Heart left ventricle (tissue), 16 donors: ENCODE results near the gene TRIM38. TPM values are rescaled to one million over a fixed set of nuclear protein-coding genes. Genes with fewer than 3 reads are reported as not detected.
A peak's percentile ranks its signal among the peaks of the same experiment; 100 is the strongest.

Experiments
- ATAC-seq, 4 donors: fragments of 200-7000 bp; cut with Tn5 transposase; one replicate each; pipeline ENCODE4 v1.9.1; 2020 to 2022; ENCODE audit warnings: moderate library complexity in 4 of 4, mild to moderate bottlenecking in 3 of 4, moderate number of reproducible peaks in 1 of 4
- DNase-seq, 5 donors: peaks; one replicate each; pipeline ENCODE4 v3.0.0-alpha.2; 2020
- H3K27ac ChIP-seq, 12 donors: fragments of 200-600 bp; sonication (generic) in 4 of 12; one replicate each; pipeline versions ENCODE4 v1.5.0 to v1.8.0; 2016 to 2022; ENCODE audit warnings: mild to moderate bottlenecking in 2 of 12
- H3K27me3 ChIP-seq, 9 donors: fragments of 200-600 bp; sonication (generic) in 2 of 9; one replicate each; pipeline versions ENCODE4 v1.5.1 to v1.8.0; 2016 to 2022; ENCODE audit warnings: mild to moderate bottlenecking in 3 of 9
- H3K36me3 ChIP-seq, 9 donors: fragments of 200-600 bp; sonication (generic) in 2 of 9; one replicate each; pipeline versions ENCODE4 v1.5.0 to v1.8.0; 2018 to 2022; ENCODE audit warnings: mild to moderate bottlenecking in 2 of 9
- H3K4me1 ChIP-seq, 12 donors: fragments of 200-600 bp; sonication (generic) in 4 of 12; one replicate each; pipeline versions ENCODE4 v1.5.0 to v1.8.0; 2016 to 2022; ENCODE audit warnings: mild to moderate bottlenecking in 3 of 12
- H3K4me3 ChIP-seq, 12 donors: fragments of 200-600 bp; sonication (generic) in 4 of 12; one replicate each; pipeline versions ENCODE4 v1.5.0 to v1.8.0; 2017 to 2022; ENCODE audit warnings: mild to moderate bottlenecking in 9 of 12, moderate library complexity in 4 of 12
- H3K9me3 ChIP-seq, 12 donors: fragments of 200-600 bp; sonication (generic) in 4 of 12; one replicate each; pipeline versions ENCODE4 v1.5.0 to v1.8.0; 2016 to 2022; ENCODE audit warnings: mild to moderate bottlenecking in 1 of 12
- CTCF ChIP-seq, 12 donors: fragments of 200-600 bp; sonication (generic) in 4 of 12; IDR thresholded peaks; one replicate each; pipeline versions ENCODE4 v1.5.0 to v1.8.0; 2018 to 2022; ENCODE audit warnings: antibody characterized with exemption in 12 of 12, mild to moderate bottlenecking in 5 of 12
- POLR2A ChIP-seq, 2 donors: fragments of 450-650 bp; IDR thresholded peaks; one replicate each; pipeline ENCODE4 v1.6.1; 2017; ENCODE audit warnings: antibody characterized with exemption in 2 of 2, mild to moderate bottlenecking in 2 of 2, moderate library complexity in 2 of 2
- WGBS, 4 donors: extraction: QIAGEN DNeasy Blood & Tissue Kit in 2 of 4; methylation state at CpG; one replicate each; pipeline versions ENCODE4 v1.1.5 to v1.1.7; 2013 to 2018; 5-methylcytosine and 5-hydroxymethylcytosine counted together
- intact Hi-C, 10 donors: fragments of 100-400 bp; cut with DNase I; formaldehyde crosslinking; loops; one replicate each; pipeline versions ENCODE4 v1.11.1 to v1.14.2; 2022
- polyA plus RNA-seq, 2 donors: library from polyadenylated mRNA; stranded (reverse); fragments of 200-250 nt; gene quantifications; one replicate each; pipeline ENCODE4 v1.2.3, GENCODE V29; 2013
- total RNA-seq, 9 donors: library from RNA; depleted of rRNA in 2 of 9; stranded (reverse); fragments of >200 nt in 2 of 9; fragmentation: NEBNext Ultra II Directional in 3 of 9; extraction: Animal tissue kit (Norgen Biotek cat#: 25700) in 3 of 9; gene quantifications; one replicate each; pipeline versions ENCODE4 v1.1.0 to v1.2.4, GENCODE V29; 2016 to 2023
- donor health status: ischemic (EF 13 %, LVEDD 7.1; RV severe dilation, severe dysfunction).
- donor health status: healthy with polysubstance abuse.
- donor health status: DM: no; HTN: yes; CAD: no.
- donor health status: DM: no; HTN: no; CAD: no.
- donor health status: ischemic (EF 25% LVEDD 6.9; RV normal size, moderate dysfunction).
- donor health status: ischemic (EF 25% LVEDD 5.7; RV mildly dilated, moderate dysfunction).
- donor health status: healthy.
- donor health status: DM: yes; HTN: yes; CAD: no.
- donor health status: ischemic (EF 35%, LVEDD 5.7; RV mildly dilated, moderate dysfunction).
- donor health status: nonischemic (EF 11% LVEDD 7.7; RV severe dilation, severe dysfunction).
- donor health status: DM: yes; HTN: yes; CAD: no.
- donor health status: PGD.
- donor health status: ischemic (EF 29% LVEDD 5.4; RV normal size, mild dysfunction).
- donor health status: nonischemic (EF 23%, LVEDD 6.1; RV moderate dilation, normal function).

The TRIM38 gene
- total and polyA plus RNA-seq, 11 donors = 1.5 to 8.4 (median 2.3) TPM

- Histone ChIP-seq H3K27ac (peak overlapping the region in 1 of 12 donors; percentile 4), H3K9me3 (peaks cover 0 to 13% (median 0%) of the 10 kb centered on the region in 12 donors), H3K27me3 (no peaks in the 10 kb centered on the region), H3K4me3 (no peak overlapping the region), H3K4me1 (peaks cover 0 to 23% (median 8%) of the 10 kb centered on the region in 12 donors), H3K36me3 (no peaks in the 10 kb centered on the region)
- WGBS, 4 donors = 78 to 88% (median 84%) methylated on average over 3 of the region's 3 CpGs
- intact Hi-C loops = no loop called here
- DNase-seq = no peak
- TF ChIP-seq CTCF (IDR thresholded peaks at IDR 0.05) (no peak), POLR2A (IDR thresholded peaks at IDR 0.05) (no peak)
- ATAC-seq = no peak
Observed at GRCh38 chr6:25958700-25959162, 3.9 kb upstream of the TRIM38 start.

- H3K4me3 ChIP-seq = no peak overlapping the region
- H3K4me1 ChIP-seq = peaks cover 0 to 36% (median 16%) of the 10 kb centered on the region in 12 donors
- intact Hi-C loops = loop anchor here in 1 of 10 donors (10.0 kb wide), 1 partner anchor 865 kb away; no protein-coding TSS in a partner anchor
- H3K36me3 ChIP-seq = peaks cover 0 to 8% (median 1%) of the 10 kb centered on the region in 9 donors
- TF ChIP-seq POLR2A (IDR thresholded peaks at IDR 0.05) = no peak
- no peak for TF ChIP-seq CTCF (IDR thresholded peaks at IDR 0.05)
- DNase-seq (no peak), ATAC-seq (no peak)
- H3K27ac ChIP-seq = no peak overlapping the region
- H3K9me3 ChIP-seq = peaks cover 0 to 13% (median 0%) of the 10 kb centered on the region in 12 donors
- H3K27me3 ChIP-seq = no peaks in the 10 kb centered on the region
- 43 to 56% (median 49%) methylated on average over 2 of the region's 2 CpGs for WGBS, 4 donors
Observed at GRCh38 chr6:25959890-25960536, 2.6 kb upstream of the TRIM38 start.

- no peak overlapping the region for H3K27ac ChIP-seq
- H3K27me3 ChIP-seq = no peaks in the 10 kb centered on the region
- no peak overlapping the region for H3K4me3 ChIP-seq
- peaks cover 0 to 43% (median 24%) of the 10 kb centered on the region in 12 donors for H3K4me1 ChIP-seq
- DNase-seq (no peak), ATAC-seq (no peak)
- H3K9me3 ChIP-seq = peaks cover 0 to 13% (median 0%) of the 10 kb centered on the region in 12 donors
- TF ChIP-seq POLR2A (IDR thresholded peaks at IDR 0.05) (no peak), CTCF (IDR thresholded peaks at IDR 0.05) (no peak)
- 86 to 94% (median 90%) methylated on average over 3 of the region's 3 CpGs for WGBS, 4 donors
- intact Hi-C loops = loop anchor here in 1 of 10 donors (10.0 kb wide), 1 partner anchor 866 kb away; no protein-coding TSS in a partner anchor
- H3K36me3 ChIP-seq = peaks cover 0 to 14% (median 7%) of the 10 kb centered on the region in 9 donors
Observed at GRCh38 chr6:25960734-25961133, 1.9 kb upstream of the TRIM38 start.

GRCh38 chr6:25961619-25962148 lies 918 bp upstream of the TRIM38 start:
- intact Hi-C loops = loop anchor here in 2 of 10 donors (1.0 to 10.0 kb wide), 2 partner anchors 31 to 867 kb away; no protein-coding TSS in a partner anchor
- DNase-seq = no peak
- Histone ChIP-seq H3K4me1 (peaks cover 0 to 52% (median 32%) of the 10 kb centered on the region in 12 donors), H3K4me3 (peak overlapping the region in 9 of 12 donors; percentile 55 to 93 (median 69)), H3K9me3 (peaks cover 0 to 13% (median 0%) of the 10 kb centered on the region in 12 donors), H3K27me3 (no peaks in the 10 kb centered on the region), H3K27ac (peak overlapping the region; percentile 74 to 99 (median 91)), H3K36me3 (peaks cover 0 to 24% (median 16%) of the 10 kb centered on the region in 9 donors)
- 63 to 71% (median 69%) methylated on average over 3 of the region's 3 CpGs for WGBS, 4 donors
- TF ChIP-seq POLR2A (IDR thresholded peaks at IDR 0.05) = no peak
- TF ChIP-seq CTCF (IDR thresholded peaks at IDR 0.05) = peak in 3 of 12 donors; percentile 8 to 26 (median 15)
- no peak for ATAC-seq
